NB4 (cell line): ENCODE data around the gene ABCC10.
A peak's percentile ranks its signal among the peaks of the same experiment; 100 is the strongest.
"Not testable (repeated sequence)": the region's sequence is repeated elsewhere in the genome, so short reads cannot be mapped to it uniquely, and the experiment has no call there.

Source experiments
- DNase-seq: peaks from one replicate; pipeline ENCODE4 v3.0.0; 2010; ENCODE audit warnings: low read depth
- H3K4me3 ChIP-seq: one replicate; pipeline ENCODE4 v1.5.1; 2011; ENCODE audit warnings: mild to moderate bottlenecking, low read depth, low read length, moderate library complexity
- CTCF ChIP-seq: IDR thresholded peaks from one replicate; pipeline ENCODE4 v1.5.1; 2012; ENCODE audit warnings: low read depth, low read length
- MAX ChIP-seq: IDR thresholded peaks from 2 replicates; pipeline ENCODE4 v1.6.1; 2011; ENCODE audit warnings: low read depth, low read length
- MYC ChIP-seq: IDR thresholded peaks from 2 replicates; pipeline ENCODE4 v1.6.1; 2011; ENCODE audit warnings: low read depth, low read length
- POLR2A ChIP-seq: IDR thresholded peaks from 2 replicates; pipeline ENCODE4 v1.6.1; 2011; ENCODE audit warnings: mild to moderate bottlenecking; ENCODE audit not compliant: insufficient read length; ENCODE audit errors: extremely low read depth

ABCC10 gene

GRCh38 chr6:43495409-43495941 is 68.1 kb downstream of the ABCC10 start:
- peak; percentile 38 for DNase-seq
- TF ChIP-seq CTCF (no peak), MAX (no peak), POLR2A (no peak), MYC (no peak)
- H3K4me3 ChIP-seq = no peak overlapping the region

- TF ChIP-seq CTCF = peak; percentile 21
- no peak for TF ChIP-seq POLR2A
- DNase-seq = peak; percentile 34
- H3K4me3 ChIP-seq = no peak overlapping the region
Observed at GRCh38 chr6:43496370-43497128, 69.2 kb downstream of the ABCC10 start.

- DNase-seq = peak; percentile 19
- TF ChIP-seq MAX (no peak), CTCF (no peak), MYC (no peak), POLR2A (no peak)
- no peak overlapping the region for H3K4me3 ChIP-seq
Observed at GRCh38 chr6:43497129-43497396, 69.7 kb downstream of the ABCC10 start.

- DNase-seq = no peak
- H3K4me3 ChIP-seq = no peak overlapping the region
- TF ChIP-seq POLR2A (no peak), MAX (no peak), CTCF (no peak), MYC (no peak)
Observed at GRCh38 chr6:43497689-43498088, 70.3 kb downstream of the ABCC10 start.

- not testable (repeated sequence) for DNase-seq, H3K4me3 ChIP-seq
Observed at GRCh38 chr6:43498291-43498690, 71.0 kb downstream of the ABCC10 start.

GRCh38 chr6:43499028-43499815 is 71.9 kb downstream of the ABCC10 start:
- DNase-seq = no peak
- no peak for TF ChIP-seq CTCF
- no peak for TF ChIP-seq MYC
- TF ChIP-seq POLR2A = no peak
- TF ChIP-seq MAX = no peak
- H3K4me3 ChIP-seq = no peak overlapping the region
